ENCODE measurements around the gene GDPD3. TPM values are rescaled to one million over a fixed set of nuclear protein-coding genes. Genes with fewer than 3 reads are reported as not detected.

Gene GDPD3
- total RNA-seq, 1 donor from 2014 or later, result 6.9 TPM

- H3K4me1 ChIP-seq, result no peaks in the 10 kb centered on the region
- H3K36me3 ChIP-seq, result peaks cover 3 to 48% of the 10 kb centered on the region in 2 donors
- no peak overlapping the region for H3K27ac ChIP-seq
- intact Hi-C loops (cut with DNase I), result no loop called here
- H3K27me3 ChIP-seq, result no peaks in the 10 kb centered on the region
- DNase-seq (ENCODE audit: extremely low spot score in 2 of 2), result no peak
- no peak overlapping the region for H3K4me3 ChIP-seq
- TF ChIP-seq POLR2AphosphoS5 (IDR thresholded peaks at IDR 0.05; ENCODE audit: insufficient read depth in 1 of 2, low read depth in 1 of 2) (no peak), POLR2A (IDR thresholded peaks at IDR 0.05) (no peak)
- TF ChIP-seq, protein P1, sequence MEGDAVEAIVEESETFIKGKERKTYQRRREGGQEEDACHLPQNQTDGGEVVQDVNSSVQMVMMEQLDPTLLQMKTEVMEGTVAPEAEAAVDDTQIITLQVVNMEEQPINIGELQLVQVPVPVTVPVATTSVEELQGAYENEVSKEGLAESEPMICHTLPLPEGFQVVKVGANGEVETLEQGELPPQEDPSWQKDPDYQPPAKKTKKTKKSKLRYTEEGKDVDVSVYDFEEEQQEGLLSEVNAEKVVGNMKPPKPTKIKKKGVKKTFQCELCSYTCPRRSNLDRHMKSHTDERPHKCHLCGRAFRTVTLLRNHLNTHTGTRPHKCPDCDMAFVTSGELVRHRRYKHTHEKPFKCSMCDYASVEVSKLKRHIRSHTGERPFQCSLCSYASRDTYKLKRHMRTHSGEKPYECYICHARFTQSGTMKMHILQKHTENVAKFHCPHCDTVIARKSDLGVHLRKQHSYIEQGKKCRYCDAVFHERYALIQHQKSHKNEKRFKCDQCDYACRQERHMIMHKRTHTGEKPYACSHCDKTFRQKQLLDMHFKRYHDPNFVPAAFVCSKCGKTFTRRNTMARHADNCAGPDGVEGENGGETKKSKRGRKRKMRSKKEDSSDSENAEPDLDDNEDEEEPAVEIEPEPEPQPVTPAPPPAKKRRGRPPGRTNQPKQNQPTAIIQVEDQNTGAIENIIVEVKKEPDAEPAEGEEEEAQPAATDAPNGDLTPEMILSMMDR (IDR thresholded peaks at IDR 0.05), result no peak
- H3K9me3 ChIP-seq, result no peaks in the 10 kb centered on the region
Measured at GRCh38 chr16:30084816-30085159, 28.5 kb downstream of the GDPD3 start.

DNA sequence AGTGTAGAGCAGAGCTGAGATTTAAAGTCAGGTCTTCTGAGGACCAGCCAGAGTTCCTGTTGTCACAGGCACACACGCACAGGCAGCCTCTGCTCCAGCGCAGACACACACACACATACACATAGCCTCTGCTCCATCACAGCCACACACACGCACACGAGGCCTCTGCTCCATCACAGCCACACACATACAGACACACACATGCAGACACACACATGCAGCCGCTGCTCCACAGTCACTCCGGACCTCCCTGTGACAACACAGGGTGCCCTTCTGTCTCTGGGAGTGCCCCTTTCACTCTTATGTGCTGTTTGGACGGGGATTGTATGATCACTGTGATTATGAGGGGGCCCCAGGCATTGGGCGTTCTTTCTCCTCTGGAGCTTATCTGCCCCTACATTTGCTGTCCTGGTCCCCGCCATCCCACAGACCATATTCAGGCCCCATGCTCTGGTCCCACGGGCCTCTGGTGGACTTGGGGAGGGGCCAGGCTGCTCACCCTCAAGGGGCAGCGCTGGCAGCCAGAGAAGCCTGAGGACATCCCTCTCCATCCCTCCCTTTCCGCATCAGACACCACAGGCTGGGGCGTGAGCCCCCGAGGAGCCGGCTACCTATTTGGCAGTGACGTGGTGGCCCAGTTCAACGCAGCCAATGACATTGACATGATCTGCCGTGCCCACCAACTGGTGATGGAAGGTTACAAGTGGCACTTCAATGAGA is 29.1 kb downstream of the GDPD3 start:
- H3K27ac ChIP-seq, result no peak overlapping the region
- TF ChIP-seq POLR2AphosphoS5 (IDR thresholded peaks at IDR 0.05; ENCODE audit: insufficient read depth in 1 of 2, low read depth in 1 of 2), result no peak
- no peak for DNase-seq (ENCODE audit: extremely low spot score in 2 of 2)
- no peak overlapping the region for H3K4me3 ChIP-seq
- intact Hi-C loops (cut with DNase I), result no loop called here
- no peaks in the 10 kb centered on the region for H3K4me1 ChIP-seq
- H3K36me3 ChIP-seq, result peaks cover 3 to 48% of the 10 kb centered on the region in 2 donors
- H3K27me3 ChIP-seq, result no peaks in the 10 kb centered on the region
- no peaks in the 10 kb centered on the region for H3K9me3 ChIP-seq

DNA sequence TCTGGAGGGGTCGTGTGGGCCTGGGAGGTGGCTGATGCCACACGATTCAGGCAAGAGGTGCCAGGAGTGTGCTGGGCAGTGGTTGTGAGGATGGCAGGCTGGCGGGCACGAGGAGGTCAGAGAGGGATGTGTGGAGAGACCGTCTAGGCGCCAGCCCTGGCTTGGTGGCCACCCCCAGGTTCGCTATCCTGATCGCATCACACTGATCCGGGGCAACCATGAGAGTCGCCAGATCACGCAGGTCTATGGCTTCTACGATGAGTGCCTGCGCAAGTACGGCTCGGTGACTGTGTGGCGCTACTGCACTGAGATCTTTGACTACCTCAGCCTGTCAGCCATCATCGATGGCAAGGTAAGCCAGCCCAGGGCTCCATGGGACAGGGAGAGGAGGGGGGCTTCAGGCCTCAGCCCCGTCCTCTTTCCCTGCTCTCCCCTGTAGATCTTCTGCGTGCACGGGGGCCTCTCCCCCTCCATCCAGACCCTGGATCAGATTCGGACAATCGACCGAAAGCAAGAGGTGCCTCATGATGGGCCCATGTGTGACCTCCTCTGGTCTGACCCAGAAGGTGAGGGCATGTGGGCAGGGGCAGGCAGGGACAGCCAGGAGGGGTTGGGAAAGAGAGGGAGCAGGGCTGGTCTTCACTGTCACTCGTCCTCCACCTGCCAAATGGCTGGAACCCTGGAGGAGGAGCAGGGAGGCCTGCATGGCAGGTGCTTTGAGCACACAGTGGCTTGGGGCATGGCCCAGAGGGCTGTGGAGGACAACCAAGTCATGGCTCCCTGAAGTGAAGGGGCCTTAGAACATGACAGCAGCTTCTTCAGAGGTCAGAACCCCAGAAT is 29.9 kb downstream of the GDPD3 start:
- Histone ChIP-seq H3K9me3 (no peaks in the 10 kb centered on the region), H3K4me1 (peaks cover 6% of the 10 kb centered on the region), H3K36me3 (peaks cover 3 to 53% of the 10 kb centered on the region in 2 donors), H3K27me3 (no peaks in the 10 kb centered on the region), H3K27ac (no peak overlapping the region), H3K4me3 (no peak overlapping the region)
- intact Hi-C loops (cut with DNase I), result no loop called here
- no peak for TF ChIP-seq POLR2AphosphoS5 (IDR thresholded peaks at IDR 0.05; ENCODE audit: insufficient read depth in 1 of 2, low read depth in 1 of 2)
- TF ChIP-seq, protein P1 (IDR thresholded peaks at IDR 0.05), result no peak
- no peak for TF ChIP-seq POLR2A (IDR thresholded peaks at IDR 0.05)
- no peak for DNase-seq (ENCODE audit: extremely low spot score in 2 of 2)

DNA sequence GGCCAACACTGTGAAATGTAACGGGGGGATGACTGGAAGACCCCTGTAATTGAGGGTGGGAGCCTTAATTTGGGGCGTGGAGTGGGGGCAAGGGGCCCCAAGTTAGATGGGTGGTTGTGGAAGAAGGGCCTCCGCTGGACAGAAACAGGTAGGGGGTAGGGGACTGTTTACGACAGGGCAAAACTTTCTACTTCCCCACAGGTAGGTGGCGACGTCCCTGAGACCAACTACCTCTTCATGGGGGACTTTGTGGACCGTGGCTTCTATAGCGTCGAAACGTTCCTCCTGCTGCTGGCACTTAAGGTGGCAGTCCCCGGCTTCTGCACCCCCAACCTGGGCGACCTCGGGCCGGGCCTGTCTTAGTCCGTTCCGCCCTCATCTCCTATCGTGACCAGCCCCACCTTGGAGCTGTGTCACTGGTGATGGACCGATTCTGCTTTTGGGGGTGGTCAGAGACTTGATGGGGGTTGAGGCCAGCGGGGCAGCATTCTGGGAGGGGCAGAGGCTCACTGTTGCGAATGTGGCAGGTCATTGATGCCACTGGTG is 30.7 kb downstream of the GDPD3 start:
- Histone ChIP-seq H3K36me3 (peaks cover 3 to 57% of the 10 kb centered on the region in 2 donors), H3K4me3 (no peak overlapping the region), H3K27me3 (no peaks in the 10 kb centered on the region), H3K27ac (no peak overlapping the region), H3K9me3 (no peaks in the 10 kb centered on the region), H3K4me1 (peaks cover 14% of the 10 kb centered on the region)
- intact Hi-C loops (cut with DNase I), result no loop called here
- TF ChIP-seq POLR2A (IDR thresholded peaks at IDR 0.05) (no peak), POLR2AphosphoS5 (IDR thresholded peaks at IDR 0.05; ENCODE audit: insufficient read depth in 1 of 2, low read depth in 1 of 2) (no peak)
- TF ChIP-seq, protein P1 (IDR thresholded peaks at IDR 0.05), result no peak
- DNase-seq (ENCODE audit: extremely low spot score in 2 of 2), result no peak

- peaks cover 3 to 49% of the 10 kb centered on the region in 2 donors for H3K36me3 ChIP-seq
- no peak for DNase-seq (ENCODE audit: extremely low spot score in 2 of 2)
- H3K4me3 ChIP-seq, result no peak overlapping the region
- H3K9me3 ChIP-seq, result no peaks in the 10 kb centered on the region
- H3K27me3 ChIP-seq, result no peaks in the 10 kb centered on the region
- H3K27ac ChIP-seq, result no peak overlapping the region
- no peak for TF ChIP-seq POLR2A (IDR thresholded peaks at IDR 0.05)
- no peak for TF ChIP-seq POLR2AphosphoS5 (IDR thresholded peaks at IDR 0.05; ENCODE audit: insufficient read depth in 1 of 2, low read depth in 1 of 2)
- TF ChIP-seq, protein P1 (IDR thresholded peaks at IDR 0.05), result no peak
- intact Hi-C loops (cut with DNase I), result loop anchor here (5.0 kb wide), 1 partner anchor 458 kb away; no protein-coding TSS in a partner anchor
- H3K4me1 ChIP-seq, result peaks cover 37% of the 10 kb centered on the region
Measured at GRCh38 chr16:30079480-30079879, 33.9 kb downstream of the GDPD3 start.

All from vagina (tissue), 2 donors.